ENCODE measurements around the gene DIP2B.

Gene DIP2B

GRCh38 chr12:50611021-50611744 lies 106.4 kb downstream of the DIP2B start:
- no peak for DNase-seq (ENCODE audit: low read depth in 2 of 2)

GRCh38 chr12:50612882-50613281 lies 108.1 kb downstream of the DIP2B start:
- no peak for DNase-seq (ENCODE audit: low read depth in 2 of 2)

GRCh38 chr12:50613463-50613862 lies 108.7 kb downstream of the DIP2B start:
- no peak for DNase-seq (ENCODE audit: low read depth in 2 of 2)

GRCh38 chr12:50614167-50614759 lies 109.5 kb downstream of the DIP2B start:
- no peak for DNase-seq (ENCODE audit: low read depth in 2 of 2)

- no peak for DNase-seq (ENCODE audit: low read depth in 2 of 2)
Observed at GRCh38 chr12:50615145-50615906, 110.5 kb downstream of the DIP2B start.

- DNase-seq (ENCODE audit: low read depth in 2 of 2) = no peak
Observed at GRCh38 chr12:50615907-50616296, 111.1 kb downstream of the DIP2B start.

- DNase-seq (ENCODE audit: low read depth in 2 of 2) = no peak
Observed at GRCh38 chr12:50617657-50618056, 112.9 kb downstream of the DIP2B start.

- DNase-seq (ENCODE audit: low read depth in 2 of 2) = no peak
Observed at GRCh38 chr12:50618864-50619609, 114.3 kb downstream of the DIP2B start.

GRCh38 chr12:50619610-50619958 lies 114.8 kb downstream of the DIP2B start:
- DNase-seq (ENCODE audit: low read depth in 2 of 2) = no peak

GRCh38 chr12:50620109-50620977 lies 115.6 kb downstream of the DIP2B start:
- DNase-seq (ENCODE audit: low read depth in 2 of 2) = no peak

GRCh38 chr12:50620978-50621360 lies 116.2 kb downstream of the DIP2B start:
- no peak for DNase-seq (ENCODE audit: low read depth in 2 of 2)

GRCh38 chr12:50621399-50622300 lies 116.9 kb downstream of the DIP2B start:
- DNase-seq (ENCODE audit: low read depth in 2 of 2) = no peak

GRCh38 chr12:50625029-50625925 lies 120.5 kb downstream of the DIP2B start:
- DNase-seq (ENCODE audit: low read depth in 2 of 2) = no peak

GRCh38 chr12:50626026-50626425 lies 121.2 kb downstream of the DIP2B start:
- no peak for DNase-seq (ENCODE audit: low read depth in 2 of 2)

- no peak for DNase-seq (ENCODE audit: low read depth in 2 of 2)
Observed at GRCh38 chr12:50627491-50627890, 122.7 kb downstream of the DIP2B start.

- no peak for DNase-seq (ENCODE audit: low read depth in 2 of 2)
Observed at GRCh38 chr12:50628394-50628793, 123.6 kb downstream of the DIP2B start.

- no peak for DNase-seq (ENCODE audit: low read depth in 2 of 2)
Observed at GRCh38 chr12:50633955-50634354, 129.2 kb downstream of the DIP2B start.

- no peak for DNase-seq (ENCODE audit: low read depth in 2 of 2)
Observed at GRCh38 chr12:50634379-50634778, 129.6 kb downstream of the DIP2B start.

- no peak for DNase-seq (ENCODE audit: low read depth in 2 of 2)
Observed at GRCh38 chr12:50635364-50635763, 130.6 kb downstream of the DIP2B start.

All from stimulated activated CD4-positive, alpha-beta T cell treated with anti-CD3 and anti-CD28 coated beads, Interleukin-1b, Interleukin-23, amount 100 ng/mL, for 1 hour (primary cell).